Epithelial cell of proximal tubule (primary cell): ENCODE measurements around the gene HOXA6. TPM values are rescaled to one million over a fixed set of nuclear protein-coding genes. Genes with fewer than 3 reads are reported as not detected.

ENCODE experiments used
- DNase-seq: peaks from one replicate; pipeline ENCODE4 v3.0.0-alpha.2; 2011; ENCODE audit warnings: low read depth
- H3K4me3 ChIP-seq: 2 replicates; pipeline ENCODE4 v1.5.1; 2011; ENCODE audit warnings: low read depth, mild to moderate bottlenecking, low read length
- CTCF ChIP-seq: conservative IDR thresholded peaks from 2 replicates; pipeline ENCODE4 v1.5.1; 2012; ENCODE audit warnings: low read depth, mild to moderate bottlenecking, low read length
- total RNA-seq: library from RNA; depleted of rRNA; stranded (reverse); fragments of >200 nt; gene quantifications from 2 replicates; pipeline ENCODE4 v1.2.3, GENCODE V29; 2015

Gene HOXA6
- total RNA-seq, 1 donor from 2014 or later: 5.7 TPM

DNA sequence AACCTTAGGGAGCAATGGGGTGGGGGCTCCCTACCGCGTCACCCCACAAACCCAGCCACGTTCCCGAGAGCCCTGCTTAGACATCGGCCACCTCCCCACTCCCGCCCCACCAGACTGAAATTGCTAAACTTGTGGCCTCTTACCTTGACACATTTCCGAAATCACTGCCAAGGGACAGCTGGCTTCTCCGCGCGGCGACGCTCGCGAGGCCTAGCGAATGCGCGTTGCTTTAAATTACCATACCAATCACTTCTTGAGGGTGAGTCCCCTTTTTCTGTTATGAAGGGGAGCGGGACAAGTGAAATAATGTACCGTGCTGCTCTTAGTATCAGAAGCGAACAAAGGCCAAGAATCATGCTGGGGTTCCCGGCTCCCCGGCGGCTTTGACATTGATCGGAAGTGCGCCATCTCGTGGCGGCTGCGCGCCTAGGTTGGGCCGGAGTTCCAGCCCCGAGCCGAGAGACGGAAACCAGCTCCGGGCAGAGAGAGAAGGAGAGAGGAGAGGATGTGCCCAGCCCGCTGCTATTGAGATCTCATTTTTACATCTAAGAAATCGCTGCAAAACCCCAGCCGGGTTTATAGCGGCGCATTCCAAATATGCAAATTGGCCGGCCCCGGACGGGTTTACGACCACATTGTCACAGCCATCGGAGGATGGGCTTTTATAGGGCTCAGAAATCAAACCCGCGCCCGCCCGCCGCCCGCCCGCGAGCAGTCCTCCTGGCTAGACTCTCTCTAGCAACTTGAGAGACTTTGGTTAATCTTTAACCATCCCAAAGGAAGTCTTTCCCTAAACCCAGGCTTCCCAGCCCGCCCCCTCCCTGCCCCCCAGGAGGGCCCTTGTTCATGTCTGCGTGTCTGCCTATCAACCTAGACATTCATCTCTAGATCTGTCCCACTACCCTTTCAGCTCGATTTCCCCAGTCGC, 32.2 kb upstream of the HOXA6 start:
- TF ChIP-seq CTCF: peak; percentile 89
- no peak for DNase-seq
- H3K4me3 ChIP-seq: peak overlapping the region; percentile 64

DNA sequence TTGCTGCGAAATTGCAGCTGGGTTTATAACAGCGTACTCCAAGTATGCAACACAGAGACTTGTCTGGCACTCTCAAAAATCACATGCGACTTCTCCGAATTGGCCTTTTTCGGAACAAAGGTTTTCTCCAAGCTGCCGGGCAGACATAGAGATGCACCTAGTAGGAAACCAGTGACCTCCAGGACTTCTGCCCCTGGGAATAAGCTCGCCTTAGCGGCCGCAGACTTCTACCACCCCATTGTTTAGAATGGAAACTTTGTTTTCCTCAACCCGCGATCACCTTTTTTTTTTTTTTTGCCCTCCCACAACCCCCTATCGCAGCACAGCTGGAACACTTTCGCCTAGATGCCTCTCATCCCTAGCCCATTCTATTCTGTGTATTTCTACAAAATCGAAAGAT, 31.5 kb upstream of the HOXA6 start:
- TF ChIP-seq CTCF: no peak
- peak overlapping the region; percentile 64 for H3K4me3 ChIP-seq
- DNase-seq: no peak

DNA sequence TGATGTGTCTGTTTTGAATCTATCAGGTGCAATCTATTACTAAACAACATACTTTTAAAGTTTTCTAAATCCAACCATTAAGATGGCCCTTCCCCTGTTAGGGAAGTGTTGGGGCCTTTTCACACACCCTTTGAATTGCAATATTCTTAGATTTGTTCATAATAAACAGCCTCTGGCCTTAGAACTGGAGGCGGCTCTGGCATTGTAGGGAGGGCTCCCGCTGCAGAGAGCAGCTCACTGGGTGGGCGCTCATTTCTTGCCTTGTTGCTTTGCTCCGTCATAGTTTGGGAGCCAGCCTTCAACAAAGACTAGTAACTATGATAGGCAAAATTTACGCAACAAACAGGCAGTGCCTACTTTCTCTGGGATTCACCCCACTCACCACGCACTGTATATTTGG, 30.8 kb upstream of the HOXA6 start:
- H3K4me3 ChIP-seq: peak overlapping the region; percentile 64
- DNase-seq: no peak

GRCh38 chr7:27177795-27178320, 30.3 kb upstream of the HOXA6 start:
- no peak for TF ChIP-seq CTCF
- no peak for DNase-seq
- H3K4me3 ChIP-seq: peak overlapping the region; percentile 64

More for the DNA sequence above, 30.8 kb upstream of the HOXA6 start:
- TF ChIP-seq CTCF: no peak

DNA sequence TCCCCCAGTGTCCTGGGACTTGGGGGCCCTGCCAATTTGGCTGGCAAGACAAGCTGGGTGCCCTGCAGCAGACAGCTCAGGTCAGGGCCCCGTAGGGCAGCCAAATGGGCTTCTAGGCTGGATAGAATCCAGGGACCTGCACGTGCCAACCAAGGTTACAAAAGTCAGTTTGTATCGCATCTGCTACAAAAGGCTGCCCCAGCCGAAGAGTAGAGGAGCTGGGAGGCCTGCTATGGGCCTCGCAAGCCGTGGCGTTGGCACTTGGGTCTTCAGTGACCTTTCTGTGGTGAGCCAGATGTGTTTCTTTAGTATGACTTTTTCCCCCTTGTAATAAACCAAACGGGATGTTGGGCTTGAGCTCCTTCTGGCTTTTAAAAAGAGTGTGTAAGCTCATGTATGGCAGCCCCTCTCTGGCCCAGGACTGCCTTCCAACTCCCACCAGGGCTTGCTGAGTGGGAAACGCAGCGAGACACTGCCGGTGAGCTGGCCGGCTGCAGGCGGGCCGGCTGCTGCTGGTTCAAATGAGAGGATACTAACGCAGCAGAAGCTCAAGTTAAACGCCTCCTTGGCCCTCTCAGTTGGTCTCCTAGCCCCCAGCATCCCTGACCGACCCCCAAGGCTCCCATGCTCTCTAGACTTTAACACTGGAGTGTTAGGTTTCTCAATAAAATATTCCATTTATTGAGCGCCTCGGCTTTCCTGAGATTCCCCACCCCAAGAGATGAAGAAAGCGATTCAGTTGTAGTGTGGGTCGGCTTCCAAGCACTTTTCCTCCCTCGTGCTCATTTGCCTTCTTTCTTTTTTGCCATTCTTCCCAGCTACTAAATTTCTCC, 29.6 kb upstream of the HOXA6 start:
- no peak for TF ChIP-seq CTCF
- peak overlapping the region; percentile 64 for H3K4me3 ChIP-seq
- no peak for DNase-seq

GRCh38 chr7:27176524-27176845, 28.9 kb upstream of the HOXA6 start:
- peak overlapping the region; percentile 13 for H3K4me3 ChIP-seq

More at GRCh38 chr7:27176524-27176845, 28.9 kb upstream of the HOXA6 start:
- TF ChIP-seq CTCF: no peak
- no peak for DNase-seq
